Liver (tissue), 9 donors: ENCODE data around the gene DPP6. TPM values are rescaled to one million over a fixed set of nuclear protein-coding genes. Genes with fewer than 3 reads are reported as not detected.

ENCODE experiments used
- DNase-seq: peaks from one replicate; pipeline ENCODE4 v3.0.0-alpha.2; 2017; ENCODE audit warnings: low spot score
- H3K27ac ChIP-seq, 2 donors: one replicate each; pipeline ENCODE4 v1.7.0; 2013; ENCODE audit warnings: inconsistent platforms in 2 of 2, low read length in 2 of 2, control low read depth in 1 of 2, low read depth in 1 of 2, mild to moderate bottlenecking in 1 of 2
- H3K27me3 ChIP-seq, 4 donors: one replicate each; pipeline versions ENCODE4 v1.6.1 to v1.7.0; 2013; ENCODE audit warnings: low read length in 3 of 4, inconsistent platforms in 1 of 4, mild to moderate bottlenecking in 1 of 4, moderate library complexity in 1 of 4; ENCODE audit not compliant: control insufficient read depth in 4 of 4, insufficient read depth in 4 of 4
- H3K36me3 ChIP-seq, 4 donors: one replicate each; pipeline versions ENCODE4 v1.6.1 to v1.7.0; 2013; ENCODE audit warnings: low read length in 3 of 4, mild to moderate bottlenecking in 3 of 4, low read depth in 1 of 4, moderate library complexity in 1 of 4; ENCODE audit not compliant: control insufficient read depth in 4 of 4, insufficient read depth in 3 of 4
- H3K4me1 ChIP-seq, 4 donors: one replicate each; pipeline versions ENCODE4 v1.6.1 to v1.7.0; 2013; ENCODE audit warnings: low read length in 3 of 4, mild to moderate bottlenecking in 3 of 4, moderate library complexity in 1 of 4; ENCODE audit not compliant: control insufficient read depth in 4 of 4, insufficient read depth in 4 of 4
- H3K4me3 ChIP-seq, 3 donors: one replicate each; pipeline versions ENCODE4 v1.6.1 to v1.7.0; 2013; ENCODE audit warnings: low read length in 3 of 3, control low read depth in 1 of 3, low read depth in 1 of 3, mild to moderate bottlenecking in 1 of 3
- H3K9ac ChIP-seq, 2 donors: one replicate each; pipeline ENCODE4 v1.7.0; 2013; ENCODE audit warnings: low read length in 2 of 2, mild to moderate bottlenecking in 2 of 2, moderate library complexity in 2 of 2, control low read depth in 1 of 2, low read depth in 1 of 2
- H3K9me3 ChIP-seq, 4 donors: one replicate each; pipeline versions ENCODE4 v1.6.1 to v1.7.0; 2013; ENCODE audit warnings: low read length in 3 of 4; ENCODE audit not compliant: control insufficient read depth in 4 of 4
- ATF3 ChIP-seq: IDR thresholded peaks from 2 replicates; pipeline ENCODE4 v1.6.1; 2016; ENCODE audit warnings: antibody characterized with exemption
- CTCF ChIP-seq: fragments of 150-350 bp; IDR thresholded peaks from 2 replicates; pipeline ENCODE4 v1.5.1; 2017; ENCODE audit warnings: improper control_type of control experiment, low read depth, low read length; ENCODE audit not compliant: missing input control
- EGR1 ChIP-seq, 2 donors: IDR thresholded peaks; 2 replicates each; pipeline ENCODE4 v1.6.1; 2016 to 2018; ENCODE audit warnings: antibody characterized with exemption in 2 of 2, low read depth in 2 of 2
- FOXA1 ChIP-seq: IDR thresholded peaks from 2 replicates; pipeline ENCODE4 v1.6.1; 2016; ENCODE audit warnings: antibody characterized with exemption
- FOXA2 ChIP-seq: IDR thresholded peaks from 2 replicates; pipeline ENCODE4 v1.6.1; 2016; ENCODE audit warnings: antibody characterized with exemption
- GABPA ChIP-seq, 2 donors: IDR thresholded peaks in 1 of 2; conservative IDR thresholded peaks in 1 of 2; 2 replicates each; pipeline ENCODE4 v1.6.1; 2016; ENCODE audit warnings: antibody characterized with exemption in 2 of 2, mild to moderate bottlenecking in 1 of 2, moderate library complexity in 1 of 2
- HNF4A ChIP-seq, 2 donors: conservative IDR thresholded peaks; 2 replicates each; pipeline ENCODE4 v1.6.1; 2016; ENCODE audit warnings: antibody characterized with exemption in 2 of 2, mild to moderate bottlenecking in 2 of 2
- HNF4G ChIP-seq: IDR thresholded peaks from 2 replicates; pipeline ENCODE4 v1.6.1; 2016; ENCODE audit warnings: antibody characterized with exemption
- NR2F2 ChIP-seq: IDR thresholded peaks from 2 replicates; pipeline ENCODE4 v1.6.1; 2016; ENCODE audit warnings: antibody characterized with exemption
- RAD21 ChIP-seq, 2 donors: IDR thresholded peaks; 2 replicates each; pipeline ENCODE4 v1.6.1; 2016; ENCODE audit warnings: antibody characterized with exemption in 2 of 2, mild to moderate bottlenecking in 2 of 2
- RXRA ChIP-seq, 2 donors: IDR thresholded peaks; 2 replicates each; pipeline ENCODE4 v1.6.1; 2017 to 2018; ENCODE audit warnings: antibody characterized with exemption in 2 of 2, mild to moderate bottlenecking in 1 of 2
- TAF1 ChIP-seq: conservative IDR thresholded peaks from 2 replicates; pipeline ENCODE4 v1.6.1; 2016; ENCODE audit warnings: antibody characterized with exemption, mild to moderate bottlenecking
- YY1 ChIP-seq: IDR thresholded peaks from 2 replicates; pipeline ENCODE4 v1.6.1; 2016; ENCODE audit warnings: antibody characterized with exemption, mild to moderate bottlenecking
- WGBS: extraction: QIAGEN DNeasy Blood & Tissue Kit; methylation state at CpG from one replicate; pipeline ENCODE4 v1.1.7; 2013; 5-methylcytosine and 5-hydroxymethylcytosine counted together
- polyA plus RNA-seq, 2 donors: library from polyadenylated mRNA; stranded (reverse) in 1 of 2; unstranded in 1 of 2; fragments of 200-250 nt in 1 of 2; fragments of >200 nt in 1 of 2; fragmentation: Nextera tagmentation in 1 of 2; extraction: Ambion mirVana in 1 of 2; gene quantifications; one replicate each; pipeline versions ENCODE4 v1.2.1 to v1.2.3, GENCODE V29; 2013 to 2015
- total RNA-seq, 2 donors: library from RNA; depleted of rRNA; stranded (reverse); fragments of >200 nt; gene quantifications; one replicate each; pipeline ENCODE4 v1.2.3, GENCODE V29; 2014
- TF ChIP-seq, protein P1 (sequence below): IDR thresholded peaks from 2 replicates; pipeline ENCODE4 v1.6.1; 2016; ENCODE audit warnings: antibody characterized with exemption
- TF ChIP-seq, protein P2 (sequence below): IDR thresholded peaks from 2 replicates; pipeline ENCODE4 v1.6.1; 2016; ENCODE audit warnings: antibody characterized with exemption, mild to moderate bottlenecking
- donor health status: healthy.
- donor health status: healthy.
- donor health status: healthy.
- donor health status: healthy.
- donor health status: healthy.

The DPP6 gene
- total and polyA plus RNA-seq, 4 donors: 0.01 TPM; not detected in 3

DNA sequence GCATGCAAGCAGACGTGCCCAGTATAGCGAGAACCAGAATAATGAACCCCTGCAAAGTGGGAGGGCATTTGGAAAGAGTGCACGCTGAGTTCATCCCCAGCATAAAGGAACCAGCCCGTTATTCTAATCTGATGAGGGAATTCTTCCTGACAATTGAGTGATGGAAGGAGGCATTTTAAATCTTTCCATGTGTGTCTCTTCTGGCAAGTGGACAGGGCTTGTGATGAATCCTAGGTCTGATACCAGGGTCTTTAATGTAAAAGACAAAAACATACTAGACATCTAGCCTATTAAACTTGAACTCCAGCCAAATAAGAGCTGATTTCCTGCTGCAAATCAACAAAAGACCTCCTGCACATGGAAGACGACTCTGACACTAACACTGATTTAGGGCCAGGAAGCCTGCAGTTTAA is 301.2 kb downstream of the DPP6 start:
- Histone ChIP-seq H3K27me3 (peaks cover 0 to 4% (median 0%) of the 10 kb centered on the region in 4 donors), H3K9ac (no peak overlapping the region), H3K4me1 (no peaks in the 10 kb centered on the region), H3K9me3 (peaks cover 0 to 1% (median 0%) of the 10 kb centered on the region in 4 donors), H3K27ac (no peak overlapping the region), H3K36me3 (no peaks in the 10 kb centered on the region), H3K4me3 (no peak overlapping the region)
- WGBS: 55% methylated on average over 5 of the region's 5 CpGs
- TF ChIP-seq FOXA2 (no peak), RXRA (IDR thresholded peaks at IDR 0.05) (no peak), EGR1 (IDR thresholded peaks at IDR 0.05; ENCODE audit: low read depth in 2 of 2) (no peak), HNF4A (conservative IDR thresholded peaks at IDR 0.05) (no peak), CTCF (no peak), HNF4G (no peak)
- DNase-seq: no peak

GRCh38 chr7:154364170-154364569 is 312.0 kb downstream of the DPP6 start:
- TF ChIP-seq ATF3: no peak
- no peak for TF ChIP-seq RAD21 (IDR thresholded peaks at IDR 0.05)
- TF ChIP-seq GABPA (IDR thresholded peaks at IDR 0.05 in 1 of 2, conservative IDR thresholded peaks at IDR 0.05 in 1 of 2): no peak
- no peak for TF ChIP-seq YY1
- TF ChIP-seq RXRA (IDR thresholded peaks at IDR 0.05): no peak
- no peak for TF ChIP-seq TAF1
- no peak for TF ChIP-seq FOXA1
- TF ChIP-seq, protein P1, sequence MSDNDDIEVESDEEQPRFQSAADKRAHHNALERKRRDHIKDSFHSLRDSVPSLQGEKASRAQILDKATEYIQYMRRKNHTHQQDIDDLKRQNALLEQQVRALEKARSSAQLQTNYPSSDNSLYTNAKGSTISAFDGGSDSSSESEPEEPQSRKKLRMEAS: no peak
- TF ChIP-seq NR2F2: no peak
- TF ChIP-seq CTCF: no peak
- TF ChIP-seq HNF4A (conservative IDR thresholded peaks at IDR 0.05): no peak
- TF ChIP-seq FOXA2: no peak
- no peak for TF ChIP-seq HNF4G
- no peaks in the 10 kb centered on the region for H3K36me3 ChIP-seq
- WGBS: 63% methylated on average over 6 of the region's 6 CpGs
- H3K4me3 ChIP-seq: no peak overlapping the region
- no peak overlapping the region for H3K27ac ChIP-seq
- H3K27me3 ChIP-seq: no peaks in the 10 kb centered on the region
- no peaks in the 10 kb centered on the region for H3K4me1 ChIP-seq
- H3K9ac ChIP-seq: no peak overlapping the region
- H3K9me3 ChIP-seq: no peaks in the 10 kb centered on the region
- DNase-seq: no peak

GRCh38 chr7:154371424-154371823 is 319.2 kb downstream of the DPP6 start:
- no peaks in the 10 kb centered on the region for H3K9me3 ChIP-seq
- no peak overlapping the region for H3K27ac ChIP-seq
- no peaks in the 10 kb centered on the region for H3K36me3 ChIP-seq
- H3K27me3 ChIP-seq: no peaks in the 10 kb centered on the region
- WGBS: 48% methylated on average over 8 of the region's 8 CpGs
- no peak overlapping the region for H3K9ac ChIP-seq
- no peak for DNase-seq
- no peak overlapping the region for H3K4me3 ChIP-seq
- no peak for TF ChIP-seq FOXA1
- TF ChIP-seq RAD21 (IDR thresholded peaks at IDR 0.05): no peak
- TF ChIP-seq, protein P2, sequence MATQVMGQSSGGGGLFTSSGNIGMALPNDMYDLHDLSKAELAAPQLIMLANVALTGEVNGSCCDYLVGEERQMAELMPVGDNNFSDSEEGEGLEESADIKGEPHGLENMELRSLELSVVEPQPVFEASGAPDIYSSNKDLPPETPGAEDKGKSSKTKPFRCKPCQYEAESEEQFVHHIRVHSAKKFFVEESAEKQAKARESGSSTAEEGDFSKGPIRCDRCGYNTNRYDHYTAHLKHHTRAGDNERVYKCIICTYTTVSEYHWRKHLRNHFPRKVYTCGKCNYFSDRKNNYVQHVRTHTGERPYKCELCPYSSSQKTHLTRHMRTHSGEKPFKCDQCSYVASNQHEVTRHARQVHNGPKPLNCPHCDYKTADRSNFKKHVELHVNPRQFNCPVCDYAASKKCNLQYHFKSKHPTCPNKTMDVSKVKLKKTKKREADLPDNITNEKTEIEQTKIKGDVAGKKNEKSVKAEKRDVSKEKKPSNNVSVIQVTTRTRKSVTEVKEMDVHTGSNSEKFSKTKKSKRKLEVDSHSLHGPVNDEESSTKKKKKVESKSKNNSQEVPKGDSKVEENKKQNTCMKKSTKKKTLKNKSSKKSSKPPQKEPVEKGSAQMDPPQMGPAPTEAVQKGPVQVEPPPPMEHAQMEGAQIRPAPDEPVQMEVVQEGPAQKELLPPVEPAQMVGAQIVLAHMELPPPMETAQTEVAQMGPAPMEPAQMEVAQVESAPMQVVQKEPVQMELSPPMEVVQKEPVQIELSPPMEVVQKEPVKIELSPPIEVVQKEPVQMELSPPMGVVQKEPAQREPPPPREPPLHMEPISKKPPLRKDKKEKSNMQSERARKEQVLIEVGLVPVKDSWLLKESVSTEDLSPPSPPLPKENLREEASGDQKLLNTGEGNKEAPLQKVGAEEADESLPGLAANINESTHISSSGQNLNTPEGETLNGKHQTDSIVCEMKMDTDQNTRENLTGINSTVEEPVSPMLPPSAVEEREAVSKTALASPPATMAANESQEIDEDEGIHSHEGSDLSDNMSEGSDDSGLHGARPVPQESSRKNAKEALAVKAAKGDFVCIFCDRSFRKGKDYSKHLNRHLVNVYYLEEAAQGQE: no peak
- peaks cover 0 to 3% (median 1%) of the 10 kb centered on the region in 4 donors for H3K4me1 ChIP-seq
